Fibroblast of villous mesenchyme (primary cell): ENCODE data around the gene LRPAP1. TPM values are rescaled to one million over a fixed set of nuclear protein-coding genes. Genes with fewer than 3 reads are reported as not detected.
"Not testable (repeated sequence)": the region's sequence is repeated elsewhere in the genome, so short reads cannot be mapped to it uniquely, and the experiment has no call there.

Experiments used
- DNase-seq: peaks from one replicate; pipeline ENCODE4 v3.0.0-alpha.2; 2010; ENCODE audit warnings: low read depth
- H3K4me3 ChIP-seq: 2 replicates; pipeline ENCODE4 v1.5.1; 2011; ENCODE audit warnings: low read depth, mild to moderate bottlenecking, low read length
- CTCF ChIP-seq: IDR thresholded peaks from 2 replicates; pipeline ENCODE4 v1.5.1; 2012; ENCODE audit warnings: low read depth, mild to moderate bottlenecking, low read length; ENCODE audit not compliant: insufficient read depth
- total RNA-seq: library from RNA; depleted of rRNA; stranded (reverse); fragments of >200 nt; gene quantifications from 2 replicates; pipeline ENCODE4 v1.2.3, GENCODE V29; 2012

Gene LRPAP1
- total RNA-seq, result 21.2 and 24.8 TPM in 2 replicates

- no peak for TF ChIP-seq CTCF
- DNase-seq, result peak; percentile 89
- peak within 1 kb of the TSS; percentile 72 for H3K4me3 ChIP-seq
Measured at GRCh38 chr4:3531879-3532750, at the start of gene LRPAP1. LRPAP1 (minus strand) TSS chr4:3532422; CDS start chr4:3532412, 10 bp downstream.

- DNase-seq, result not testable (repeated sequence)
Measured at GRCh38 chr4:3581334-3582090, 49.3 kb upstream of the LRPAP1 start.

GRCh38 chr4:3580859-3581258, 48.6 kb upstream of the LRPAP1 start:
- not testable (repeated sequence) for DNase-seq, H3K4me3 ChIP-seq

More at GRCh38 chr4:3581334-3582090, 49.3 kb upstream of the LRPAP1 start:
- not testable (repeated sequence) for H3K4me3 ChIP-seq

GRCh38 chr4:3578527-3579144, 46.4 kb upstream of the LRPAP1 start:
- DNase-seq, H3K4me3 ChIP-seq: not testable (repeated sequence)

GRCh38 chr4:3578052-3578451, 45.8 kb upstream of the LRPAP1 start:
- not testable (repeated sequence) for DNase-seq, H3K4me3 ChIP-seq

- peak; percentile 5 for DNase-seq
Measured at GRCh38 chr4:3577208-3577892, 45.1 kb upstream of the LRPAP1 start.

GRCh38 chr4:3576533-3577207, 44.4 kb upstream of the LRPAP1 start:
- DNase-seq, result not testable (repeated sequence)

More at GRCh38 chr4:3577208-3577892, 45.1 kb upstream of the LRPAP1 start:
- not testable (repeated sequence) for H3K4me3 ChIP-seq

GRCh38 chr4:3575426-3576369, 43.5 kb upstream of the LRPAP1 start:
- not testable (repeated sequence) for DNase-seq

More at GRCh38 chr4:3576533-3577207, 44.4 kb upstream of the LRPAP1 start:
- not testable (repeated sequence) for H3K4me3 ChIP-seq

GRCh38 chr4:3574865-3575264, 42.6 kb upstream of the LRPAP1 start:
- not testable (repeated sequence) for DNase-seq, H3K4me3 ChIP-seq

More at GRCh38 chr4:3575426-3576369, 43.5 kb upstream of the LRPAP1 start:
- H3K4me3 ChIP-seq, result not testable (repeated sequence)

- not testable (repeated sequence) for H3K4me3 ChIP-seq, DNase-seq
Measured at GRCh38 chr4:3574346-3574745, 42.1 kb upstream of the LRPAP1 start.
